Fibroblast of the aortic adventitia (primary cell): ENCODE results near the gene PTGES. TPM values are rescaled to one million over a fixed set of nuclear protein-coding genes. Genes with fewer than 3 reads are reported as not detected.
"Not testable (repeated sequence)": the region's sequence is repeated elsewhere in the genome, so short reads cannot be mapped to it uniquely, and the experiment has no call there.

Experiments
- DNase-seq: peaks from one replicate; pipeline ENCODE4 v3.0.0-alpha.2; 2010; ENCODE audit warnings: low read depth
- H3K4me3 ChIP-seq: 2 replicates; pipeline ENCODE4 v1.5.1; 2011; ENCODE audit warnings: low read depth, mild to moderate bottlenecking, control low read depth, low read length, moderate library complexity
- CTCF ChIP-seq: IDR thresholded peaks from 2 replicates; pipeline ENCODE4 v1.5.1; 2011; ENCODE audit warnings: mild to moderate bottlenecking, low read length, control low read depth, inconsistent platforms; ENCODE audit not compliant: insufficient read depth
- total RNA-seq: library from RNA; depleted of rRNA; stranded (reverse); fragments of >200 nt; gene quantifications from 2 replicates; pipeline ENCODE4 v1.2.3, GENCODE V29; 2012; ENCODE audit warnings: low replicate concordance

The PTGES gene
- total RNA-seq, 1 donor = 6.9 TPM

- no peak for TF ChIP-seq CTCF
- H3K4me3 ChIP-seq = no peak overlapping the region
- DNase-seq = peak; percentile 56
Measured at GRCh38 chr9:129769669-129770068, 16.8 kb upstream of the PTGES start.

- DNase-seq = no peak
- no peak overlapping the region for H3K4me3 ChIP-seq
- TF ChIP-seq CTCF = no peak
Measured at GRCh38 chr9:129768486-129768885, 15.6 kb upstream of the PTGES start.

GRCh38 chr9:129765764-129766317, 13.0 kb upstream of the PTGES start:
- H3K4me3 ChIP-seq = no peak overlapping the region
- TF ChIP-seq CTCF = no peak
- DNase-seq = no peak

GRCh38 chr9:129762985-129763926, 10.4 kb upstream of the PTGES start:
- DNase-seq = peak; percentile 96
- H3K4me3 ChIP-seq = no peak overlapping the region
- TF ChIP-seq CTCF = no peak

GRCh38 chr9:129762370-129762984, 9.6 kb upstream of the PTGES start:
- DNase-seq = peak; percentile 93
- not testable (repeated sequence) for H3K4me3 ChIP-seq

- peak; percentile 90 for DNase-seq
- no peak for TF ChIP-seq CTCF
- no peak overlapping the region for H3K4me3 ChIP-seq
Measured at GRCh38 chr9:129761901-129762369, 9.1 kb upstream of the PTGES start.

GRCh38 chr9:129761293-129761900, 8.6 kb upstream of the PTGES start:
- no peak for TF ChIP-seq CTCF
- H3K4me3 ChIP-seq = no peak overlapping the region
- peak; percentile 87 for DNase-seq

GRCh38 chr9:129760784-129761183, 7.9 kb upstream of the PTGES start:
- DNase-seq, H3K4me3 ChIP-seq: not testable (repeated sequence)
